K562 (cell line): ENCODE measurements around the gene FMOD. TPM values are rescaled to one million over a fixed set of nuclear protein-coding genes. Genes with fewer than 3 reads are reported as not detected.

Experiments used
- CREB3L1 ChIP-seq: fragments of 450-650 bp; IDR thresholded peaks from 2 replicates; pipeline ENCODE4 v1.6.1; 2014; ENCODE audit warnings: low read depth, mild to moderate bottlenecking, moderate library complexity, borderline replicate concordance
- ELF4 ChIP-seq: fragments of 450-650 bp; formaldehyde crosslinking; IDR thresholded peaks from 2 replicates; pipeline ENCODE4 v1.4.0; 2022; ENCODE audit warnings: missing genetic modification characterization
- ETV5 ChIP-seq: sonication (generic); formaldehyde crosslinking; IDR thresholded peaks from 2 replicates; pipeline ENCODE4 v1.4.0; 2020; ENCODE audit warnings: low read depth, mild to moderate bottlenecking, missing genetic modification reagents
- KAT2B ChIP-seq: IDR thresholded peaks from one replicate; pipeline ENCODE4 v1.6.1; 2012; ENCODE audit warnings: low read depth, mild to moderate bottlenecking, control low read depth, inconsistent platforms, low read length, moderate library complexity
- NELFE ChIP-seq: IDR thresholded peaks from 2 replicates; pipeline ENCODE4 v1.6.1; 2011; ENCODE audit warnings: mild to moderate bottlenecking; ENCODE audit not compliant: insufficient read depth, insufficient read length
- SP2 ChIP-seq: IDR thresholded peaks from 2 replicates; pipeline ENCODE4 v1.6.1; 2011; ENCODE audit warnings: mild to moderate bottlenecking, low read depth, low read length, moderate library complexity; ENCODE audit not compliant: poor library complexity, severe bottlenecking; ENCODE audit errors: extremely low read depth
- TEAD4 ChIP-seq, 2 experiments: sonication (generic) in 1 of 2; formaldehyde crosslinking in 1 of 2; IDR thresholded peaks; 2 replicates each; pipeline versions ENCODE4 v1.6.1 to v1.8.0; 2012 to 2022; ENCODE audit warnings: borderline replicate concordance in 1 of 2, inconsistent platforms in 1 of 2, low read length in 1 of 2, mild to moderate bottlenecking in 1 of 2, missing genetic modification reagents in 1 of 2
- ZNF695 ChIP-seq: fragments of 450-650 bp; formaldehyde crosslinking; IDR thresholded peaks from 2 replicates; pipeline ENCODE4 v1.4.0; 2020; ENCODE audit warnings: mild to moderate bottlenecking, moderate library complexity
- polyA plus RNA-seq, 8 experiments: library from polyadenylated mRNA; depleted of rRNA in 4 of 8; stranded (reverse) in 5 of 8; unstranded in 3 of 8; fragments of >200 nt; fragmentation: Nextera tagmentation in 2 of 8; fragmentation: Illumina TruSeq in 1 of 8; extraction: Ambion mirVana in 2 of 8; extraction: Trizol in 1 of 8; gene quantifications; 2 replicates each; pipeline versions ENCODE4 v1.2.1 to v1.2.3, GENCODE V29; 2011 to 2014; ENCODE audit warnings: inconsistent platforms in 1 of 8, missing spikeins in 1 of 8
- total RNA-seq, 7 experiments: library from RNA; depleted of rRNA in 6 of 7; stranded (reverse); fragments of >200 nt in 6 of 7; fragmentation: Illumina TruSeq in 2 of 7; extraction: Trizol in 2 of 7; gene quantifications; 2 replicates each; pipeline versions ENCODE4 v1.2.1 to v1.2.3, GENCODE V29; 2011 to 2021; ENCODE audit warnings: low replicate concordance in 1 of 7

Gene FMOD
- total and polyA plus RNA-seq, 9 of the 15 experiments (the other 6 are each of a cell fraction or from before 2014, with no cell fraction given), result 0.03 to 0.13 (median 0.03) TPM; not detected in 6

DNA sequence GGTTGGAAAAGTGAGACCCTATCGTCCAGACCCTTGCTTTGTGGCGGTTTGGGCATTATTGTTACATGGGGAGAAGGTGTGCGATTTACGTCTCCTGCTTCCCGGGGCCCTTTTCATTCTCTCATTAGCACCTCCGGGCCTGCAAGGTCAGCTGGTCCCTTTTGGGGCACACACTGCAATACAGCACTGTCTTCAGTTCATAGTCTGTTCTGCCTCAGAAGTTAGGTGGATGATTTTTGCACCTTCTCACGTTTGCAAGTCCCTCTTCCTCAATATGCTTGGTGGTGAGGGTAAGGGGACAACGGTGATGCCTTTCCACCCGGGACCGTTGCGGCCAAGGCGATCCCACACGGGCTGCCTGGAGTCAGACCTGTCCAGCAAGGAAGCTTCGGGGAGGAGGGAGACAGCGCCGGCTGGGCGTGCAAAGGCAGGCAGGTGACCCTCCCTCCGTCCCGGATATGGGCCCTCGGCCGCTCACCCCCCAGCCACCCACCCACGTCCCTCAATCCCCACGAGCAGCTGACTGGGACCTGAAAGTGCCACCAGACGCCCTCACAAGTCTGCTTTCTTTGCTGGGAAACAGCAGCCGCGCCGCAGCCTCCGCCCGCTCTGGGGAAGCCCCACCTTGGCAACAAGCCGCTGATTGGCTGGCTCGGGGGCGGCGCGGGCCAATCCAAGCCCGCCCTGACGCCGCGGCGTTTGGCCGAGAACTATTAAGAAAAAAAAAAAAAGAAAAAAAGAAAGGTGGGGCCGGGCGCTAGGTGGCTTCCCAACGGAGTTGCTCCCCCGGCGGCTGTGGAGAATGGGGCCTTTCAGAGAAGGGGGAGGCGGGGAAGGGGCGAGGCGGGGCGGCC is 23.9 kb downstream of the FMOD start (continued):
- no peak for TF ChIP-seq KAT2B
- TF ChIP-seq NELFE, result no peak
- TF ChIP-seq ETV5 (CRISPR knock-in tag), result 0 out of 2 replicates have a peak, but pooled peaks have one; percentile 51
- TF ChIP-seq SP2, result no peak
- 0 out of 2 replicates have a peak, but pooled peaks have one; percentile 4 for TF ChIP-seq ELF4 (CRISPR knock-in tag)
- TF ChIP-seq ZNF695, result no peak
- no peak for TF ChIP-seq TEAD4 (IDR thresholded peaks at IDR 0.05; ENCODE audit: low read length)
- TF ChIP-seq TEAD4 (CRISPR knock-in tag; IDR thresholded peaks at IDR 0.05; ENCODE audit: borderline replicate concordance), result no peak
- no peak for TF ChIP-seq CREB3L1
